Muscle layer of duodenum (tissue), 2 donors: ENCODE data around the gene C2orf72.
"Not testable (repeated sequence)": the region's sequence is repeated elsewhere in the genome, so short reads cannot be mapped to it uniquely, and the experiment has no call there.

Experiments used
- H3K27ac ChIP-seq: one replicate; pipeline ENCODE4 v1.7.0; 2013; ENCODE audit warnings: mild to moderate bottlenecking, low read length
- H3K27me3 ChIP-seq: one replicate; pipeline ENCODE4 v1.7.0; 2013; ENCODE audit warnings: low read depth, mild to moderate bottlenecking, control low read depth, low read length
- H3K36me3 ChIP-seq, 2 donors: one replicate each; pipeline ENCODE4 v1.7.0; 2013; ENCODE audit warnings: low read length in 2 of 2, control low read depth in 1 of 2, mild to moderate bottlenecking in 1 of 2; ENCODE audit not compliant: insufficient read depth in 2 of 2, control insufficient read depth in 1 of 2
- H3K4me1 ChIP-seq, 2 donors: one replicate each; pipeline ENCODE4 v1.7.0; 2013; ENCODE audit warnings: low read length in 2 of 2, mild to moderate bottlenecking in 2 of 2, control low read depth in 1 of 2, moderate library complexity in 1 of 2; ENCODE audit not compliant: insufficient read depth in 2 of 2, control insufficient read depth in 1 of 2
- H3K4me3 ChIP-seq, 2 donors: one replicate each; pipeline ENCODE4 v1.7.0; 2013; ENCODE audit warnings: low read length in 2 of 2, low read depth in 1 of 2, mild to moderate bottlenecking in 1 of 2
- H3K9me3 ChIP-seq, 2 donors: one replicate each; pipeline ENCODE4 v1.7.0; 2013; ENCODE audit warnings: low read length in 2 of 2, control low read depth in 1 of 2, mild to moderate bottlenecking in 1 of 2; ENCODE audit not compliant: control insufficient read depth in 1 of 2
- donor health status: healthy.

C2orf72 gene

DNA sequence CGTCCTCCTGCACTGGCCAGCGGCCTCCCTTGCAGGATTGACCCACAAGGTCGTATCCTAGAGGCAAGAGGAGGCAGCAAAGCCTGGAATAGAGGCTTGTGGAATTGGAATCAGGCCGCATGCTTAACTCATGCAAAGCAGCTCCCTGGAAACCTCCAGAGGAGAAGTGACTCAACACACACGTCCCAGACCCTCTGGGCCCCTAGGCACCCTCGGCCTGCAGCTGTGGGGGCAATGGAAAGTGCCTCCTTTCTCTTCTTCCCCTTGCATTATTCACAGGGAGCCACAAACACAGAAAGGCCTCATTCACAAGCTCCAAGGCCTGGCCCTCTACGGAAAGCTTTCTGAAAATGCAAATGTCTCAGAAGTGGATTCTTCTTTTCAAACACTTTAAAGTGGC, 21.8 kb upstream of the C2orf72 start:
- H3K36me3 ChIP-seq = no peaks in the 10 kb centered on the region
- no peaks in the 10 kb centered on the region for H3K27me3 ChIP-seq
- H3K9me3 ChIP-seq = no peaks in the 10 kb centered on the region
- H3K27ac ChIP-seq = no peak overlapping the region
- no peak overlapping the region for H3K4me3 ChIP-seq
- no peaks in the 10 kb centered on the region for H3K4me1 ChIP-seq

DNA sequence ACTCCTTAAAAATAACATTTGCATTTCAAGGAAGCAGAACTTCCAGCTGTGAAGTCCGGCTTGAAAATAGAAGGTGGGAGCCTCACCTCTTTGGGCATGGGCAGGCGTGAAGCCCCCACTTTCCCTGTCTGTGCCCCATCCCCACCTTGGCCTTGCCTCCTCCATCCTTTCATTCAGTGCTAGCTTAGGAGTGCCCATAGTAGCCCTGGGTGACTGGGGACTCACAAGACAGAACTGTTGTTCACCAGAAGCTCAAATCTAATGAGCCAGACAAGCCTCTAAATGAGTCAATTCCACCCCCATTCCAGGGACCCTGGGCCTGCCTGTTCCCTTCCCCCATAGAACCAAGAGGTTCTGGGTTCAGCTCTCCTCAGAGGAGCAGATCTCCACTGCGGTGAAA, 21.4 kb upstream of the C2orf72 start:
- no peak overlapping the region for H3K27ac ChIP-seq

DNA sequence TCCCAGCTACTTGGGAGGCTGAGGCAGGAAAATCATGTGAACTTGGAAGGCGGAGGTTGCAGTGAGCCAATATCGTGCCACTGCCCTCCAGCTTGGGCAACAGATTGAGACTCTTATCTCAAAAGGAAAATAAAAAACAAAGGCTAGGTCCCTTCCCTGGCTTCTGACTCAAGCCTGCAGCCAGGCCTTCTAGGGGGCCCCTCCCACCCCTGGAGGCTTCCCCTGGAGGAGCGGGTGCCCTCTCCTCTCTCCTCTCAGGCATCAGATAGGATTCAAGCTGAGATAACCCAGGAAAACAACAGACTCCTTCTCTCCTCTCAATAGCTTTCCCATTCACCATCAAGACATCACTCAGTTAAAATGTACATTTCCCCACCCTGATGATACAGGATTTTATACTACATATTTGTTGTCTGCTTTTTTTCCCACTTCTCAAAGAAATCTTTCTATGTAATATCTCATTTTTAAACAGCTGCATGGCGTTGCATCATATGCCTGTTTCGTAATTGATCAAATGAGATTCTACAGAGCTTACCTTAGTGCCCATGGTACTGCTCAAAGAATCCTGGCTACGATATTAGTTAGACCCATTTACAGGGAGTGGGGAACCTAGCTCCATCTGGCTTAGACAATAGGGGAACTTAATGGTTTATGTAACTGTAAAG, 20.6 kb upstream of the C2orf72 start:
- H3K4me3 ChIP-seq = no peak overlapping the region

More for the DNA sequence above, 21.4 kb upstream of the C2orf72 start:
- H3K27me3 ChIP-seq = no peaks in the 10 kb centered on the region
- H3K4me3 ChIP-seq = no peak overlapping the region
- H3K9me3 ChIP-seq = no peaks in the 10 kb centered on the region
- H3K36me3 ChIP-seq = no peaks in the 10 kb centered on the region
- no peaks in the 10 kb centered on the region for H3K4me1 ChIP-seq

DNA sequence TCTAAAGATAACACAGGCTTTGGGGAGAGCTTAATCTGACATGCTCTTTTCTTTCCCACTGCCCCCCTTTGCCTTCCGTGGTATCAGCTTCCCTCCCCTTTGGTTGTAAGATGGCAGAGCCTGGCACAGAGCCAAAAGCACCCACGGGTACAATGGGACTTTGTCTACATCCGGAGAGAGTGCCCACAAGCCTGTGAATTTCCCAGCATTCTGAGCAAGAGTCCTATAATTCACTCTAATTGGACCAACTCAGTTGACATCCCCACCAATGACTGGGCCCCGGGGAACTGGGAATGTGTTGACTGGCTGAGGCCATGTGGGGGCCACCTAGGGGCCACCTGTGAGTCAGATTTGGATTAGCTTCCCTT, 20.1 kb upstream of the C2orf72 start:
- Histone ChIP-seq H3K27me3 (no peaks in the 10 kb centered on the region), H3K4me1 (no peaks in the 10 kb centered on the region), H3K27ac (no peak overlapping the region), H3K4me3 (no peak overlapping the region), H3K36me3 (no peaks in the 10 kb centered on the region), H3K9me3 (no peaks in the 10 kb centered on the region)

More for the DNA sequence above, 20.6 kb upstream of the C2orf72 start:
- H3K9me3 ChIP-seq = no peaks in the 10 kb centered on the region
- no peaks in the 10 kb centered on the region for H3K4me1 ChIP-seq
- H3K27me3 ChIP-seq = no peaks in the 10 kb centered on the region
- no peak overlapping the region for H3K27ac ChIP-seq
- H3K36me3 ChIP-seq = no peaks in the 10 kb centered on the region

DNA sequence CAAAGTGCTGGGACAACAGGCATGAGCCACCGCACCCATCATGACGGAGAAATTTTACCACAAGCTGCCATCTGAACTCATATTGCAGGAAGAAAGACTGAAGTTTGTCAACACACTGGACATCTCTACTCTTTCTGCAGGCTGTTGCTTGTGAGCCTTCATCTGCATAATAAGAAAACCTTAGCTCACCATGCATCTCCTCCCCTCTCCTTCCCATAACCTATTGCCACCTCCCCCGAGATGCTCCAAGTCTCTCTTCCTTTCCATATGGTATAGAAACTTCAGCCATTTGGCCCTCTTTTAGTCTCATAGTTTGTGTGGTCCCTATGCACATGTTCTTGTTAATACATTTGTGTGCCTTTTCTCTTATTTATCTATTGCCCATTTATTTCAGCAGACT, 19.1 kb upstream of the C2orf72 start:
- no peak overlapping the region for H3K4me3 ChIP-seq
- no peaks in the 10 kb centered on the region for H3K9me3 ChIP-seq

DNA sequence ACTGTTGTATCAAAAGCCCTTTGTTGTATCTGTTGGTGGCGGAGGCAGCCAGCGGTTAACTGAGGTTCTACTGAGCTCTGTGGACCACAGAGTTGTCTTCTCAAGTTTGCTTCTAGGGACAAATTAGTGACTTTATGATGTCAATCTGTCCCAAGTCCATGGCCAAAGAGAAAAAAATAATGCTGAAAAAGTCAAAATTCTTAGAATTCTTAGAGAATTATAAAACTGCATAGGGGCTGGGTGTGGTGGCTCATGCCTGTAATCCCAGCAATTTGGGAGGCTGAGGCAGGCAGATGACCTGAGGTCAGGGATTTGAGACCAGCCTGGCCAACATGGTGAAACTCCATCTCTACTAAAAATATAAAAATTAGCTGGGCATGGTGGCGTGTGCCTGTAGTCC, 12.3 kb upstream of the C2orf72 start:
- not testable (repeated sequence) for H3K27ac ChIP-seq, H3K4me1 ChIP-seq, H3K36me3 ChIP-seq, H3K9me3 ChIP-seq, H3K27me3 ChIP-seq, H3K4me3 ChIP-seq

More for the DNA sequence above, 19.1 kb upstream of the C2orf72 start:
- Histone ChIP-seq H3K27ac (no peak overlapping the region), H3K36me3 (no peaks in the 10 kb centered on the region), H3K27me3 (no peaks in the 10 kb centered on the region), H3K4me1 (no peaks in the 10 kb centered on the region)

DNA sequence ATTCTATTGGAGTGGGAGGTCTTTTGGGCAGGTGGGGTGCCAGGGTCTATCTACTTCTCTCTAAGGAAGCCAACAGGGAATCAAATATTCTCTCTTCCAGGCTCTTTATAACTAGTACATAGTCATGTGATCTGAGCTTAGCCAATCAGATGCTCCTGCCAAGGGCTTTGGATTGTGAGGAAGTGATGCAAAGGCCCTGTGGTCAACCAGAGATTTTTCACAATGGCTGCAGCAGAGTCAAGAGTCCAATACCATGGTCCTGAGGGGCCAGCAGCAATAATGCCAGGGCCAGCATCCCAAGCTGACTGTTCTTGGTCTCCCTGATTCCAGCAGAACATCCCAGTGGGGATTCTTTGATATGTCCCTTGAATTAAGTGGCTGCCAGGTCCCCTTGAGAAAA, 8.4 kb upstream of the C2orf72 start:
- no peak overlapping the region for H3K4me3 ChIP-seq
- peaks cover 0 to 4% of the 10 kb centered on the region in 2 donors for H3K9me3 ChIP-seq
- no peak overlapping the region for H3K27ac ChIP-seq
- H3K36me3 ChIP-seq = no peaks in the 10 kb centered on the region
- H3K27me3 ChIP-seq = peaks cover 4% of the 10 kb centered on the region
- no peaks in the 10 kb centered on the region for H3K4me1 ChIP-seq

DNA sequence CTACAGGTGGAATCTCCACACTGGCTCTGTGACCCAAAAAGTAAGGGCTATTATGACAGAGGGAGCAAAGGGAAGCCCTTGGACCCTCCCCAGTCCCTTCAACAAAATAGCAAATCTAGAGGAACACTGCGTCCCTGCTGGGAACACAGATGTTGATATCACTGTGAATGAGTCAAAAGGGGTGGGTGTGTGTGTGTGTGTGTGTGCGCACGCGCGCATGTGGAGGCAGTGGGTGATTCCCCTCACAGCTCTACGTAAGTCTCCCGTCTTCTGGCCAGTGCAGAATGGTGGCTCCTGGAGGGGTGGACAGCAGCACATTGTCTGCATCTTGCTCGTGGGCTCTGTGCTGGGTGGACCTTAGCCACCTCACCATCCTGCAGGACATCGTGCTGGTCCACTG, 7.8 kb upstream of the C2orf72 start:
- Histone ChIP-seq H3K27me3 (peaks cover 4% of the 10 kb centered on the region), H3K27ac (no peak overlapping the region), H3K36me3 (no peaks in the 10 kb centered on the region), H3K4me3 (no peak overlapping the region), H3K4me1 (no peaks in the 10 kb centered on the region), H3K9me3 (peaks cover 0 to 4% of the 10 kb centered on the region in 2 donors)

DNA sequence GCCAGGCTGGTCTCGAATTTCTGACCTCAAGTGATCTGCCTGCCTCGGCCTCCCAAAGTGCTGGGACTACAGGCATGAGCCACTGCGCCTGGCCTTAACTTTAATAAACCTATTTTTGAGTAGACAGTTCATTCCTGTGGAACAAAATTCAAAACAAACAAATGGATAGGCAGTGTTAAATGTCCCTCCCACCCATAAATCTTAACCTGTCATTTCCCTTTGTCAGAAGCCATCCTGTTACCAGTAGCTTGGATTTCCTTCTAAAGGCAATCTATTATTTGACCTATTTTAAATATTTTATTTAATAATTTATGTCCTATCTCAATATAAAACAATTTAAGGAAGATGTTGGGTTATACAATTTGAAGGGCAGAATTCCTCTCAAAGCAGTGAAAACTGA, 6.6 kb upstream of the C2orf72 start:
- Histone ChIP-seq H3K4me3 (no peak overlapping the region), H3K27me3 (peaks cover 4% of the 10 kb centered on the region), H3K27ac (no peak overlapping the region), H3K36me3 (no peaks in the 10 kb centered on the region), H3K9me3 (peaks cover 0 to 4% of the 10 kb centered on the region in 2 donors), H3K4me1 (no peaks in the 10 kb centered on the region)

DNA sequence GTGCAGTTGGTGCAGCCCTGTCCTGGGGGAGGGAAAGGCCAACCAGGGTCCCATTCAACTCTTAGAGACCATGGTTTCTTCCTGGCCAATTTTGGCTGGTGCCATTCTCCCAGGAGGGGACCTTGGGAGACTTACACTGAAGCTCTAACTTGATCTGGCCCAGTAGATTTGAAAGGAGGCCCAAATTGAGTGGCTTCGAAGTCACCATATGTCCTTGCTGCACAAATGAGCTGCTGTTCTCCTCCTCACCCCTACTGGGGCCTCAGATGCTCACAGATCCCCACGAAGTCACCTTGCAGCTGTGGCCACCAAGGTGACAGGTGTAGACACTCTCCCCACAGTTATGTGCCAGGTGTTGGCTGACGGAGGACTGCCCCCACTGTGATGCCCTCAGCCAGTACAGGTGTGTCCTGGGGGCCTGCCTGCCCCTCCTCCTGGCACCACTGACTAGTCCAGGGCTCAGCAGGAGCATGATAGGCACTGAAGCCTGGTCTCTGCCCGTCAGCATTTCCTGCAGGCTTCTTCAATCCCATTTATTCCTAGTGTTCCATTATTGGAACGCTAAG, 4.7 kb upstream of the C2orf72 start:
- Histone ChIP-seq H3K27ac (no peak overlapping the region), H3K27me3 (peaks cover 11% of the 10 kb centered on the region), H3K9me3 (peaks cover 0 to 4% of the 10 kb centered on the region in 2 donors), H3K4me1 (peaks cover 0 to 2% of the 10 kb centered on the region in 2 donors), H3K36me3 (no peaks in the 10 kb centered on the region), H3K4me3 (no peak overlapping the region)

DNA sequence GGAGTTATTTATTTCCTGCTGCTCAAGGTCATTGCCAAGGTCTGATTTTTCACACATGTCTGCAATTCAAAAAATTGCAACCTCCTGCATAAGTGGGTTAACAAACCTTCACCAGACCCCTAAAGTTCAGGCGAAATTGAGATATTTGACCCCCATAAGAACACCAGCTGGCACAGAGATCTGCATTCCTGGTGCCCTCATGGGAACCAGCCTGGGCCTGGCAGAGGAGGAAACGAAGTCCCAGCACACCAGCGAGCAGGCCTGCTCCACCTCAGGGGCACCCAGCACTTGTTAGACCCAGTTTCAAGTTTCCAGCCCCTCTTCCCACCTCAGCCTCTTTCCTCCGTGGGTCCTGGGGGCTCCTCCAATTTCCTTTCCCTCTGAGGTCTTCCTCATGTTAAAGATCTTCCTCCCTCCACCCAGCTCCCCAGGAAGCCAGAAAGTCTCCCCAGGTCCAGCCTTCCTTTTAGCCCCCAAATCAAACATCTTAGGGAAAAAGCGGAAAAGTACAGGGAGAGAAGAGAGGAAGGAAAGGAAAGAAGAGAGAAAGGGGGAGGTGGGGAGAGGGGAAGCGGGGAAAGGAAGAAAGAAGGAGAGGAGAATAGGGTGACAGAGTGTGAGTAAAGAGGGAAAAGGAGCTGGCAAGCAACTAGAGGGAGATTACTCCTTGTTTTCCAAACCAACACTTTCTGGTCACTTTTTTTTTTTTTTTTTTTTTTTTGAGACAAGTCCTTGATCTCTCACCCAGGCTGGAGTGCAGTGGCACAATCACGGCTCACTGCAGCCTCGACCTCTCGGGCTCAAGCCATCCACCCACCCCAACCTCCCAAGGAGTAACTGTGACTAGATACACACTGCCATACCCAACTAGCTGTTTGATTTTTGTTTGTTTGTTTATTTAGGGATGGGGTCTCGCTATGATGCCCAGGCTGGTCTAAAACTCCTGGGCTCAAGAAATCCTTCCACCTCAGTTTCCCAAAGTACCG, 3.9 kb upstream of the C2orf72 start:
- Histone ChIP-seq H3K9me3 (peaks cover 0 to 4% of the 10 kb centered on the region in 2 donors), H3K27ac (no peak overlapping the region), H3K27me3 (peaks cover 11% of the 10 kb centered on the region), H3K4me1 (peaks cover 0 to 6% of the 10 kb centered on the region in 2 donors), H3K36me3 (no peaks in the 10 kb centered on the region), H3K4me3 (no peak overlapping the region)
